Stimulated activated naive B cell treated with anti-CD40 and anti-IgM and Interleukin-4, amounts not matched to agents 10 μg/mL and 1 μg/mL and 100 μg/mL, for 72 hours (primary cell): ENCODE data around the gene PSTPIP1.
A peak's percentile ranks its signal among the peaks of the same experiment; 100 is the strongest.

Source experiments
- ATAC-seq, 2 donors: fragments of 150-1000 bp; cut with Tn5 transposase; replicated peaks; 2 replicates each; pipeline ENCODE4 v1.10.0; 2021; ENCODE audit warnings: moderate library complexity in 1 of 2
- DNase-seq: peaks from one replicate; pipeline ENCODE4 v3.0.0; 2021
- H3K27ac Mint-ChIP-seq: one replicate; pipeline ENCODE4 v1.8.0; 2022; ENCODE audit warnings: mild to moderate bottlenecking, mixed read lengths
- H3K27me3 Mint-ChIP-seq, 2 donors: one replicate each; pipeline ENCODE4 v1.8.0; 2022; ENCODE audit warnings: mixed read lengths in 2 of 2
- H3K36me3 Mint-ChIP-seq, 2 donors: one replicate each; pipeline ENCODE4 v1.8.0; 2022; ENCODE audit warnings: mixed read lengths in 2 of 2, mild to moderate bottlenecking in 1 of 2
- H3K4me1 Mint-ChIP-seq, 2 donors: one replicate each; pipeline ENCODE4 v1.8.0; 2022; ENCODE audit warnings: mixed read lengths in 2 of 2, mild to moderate bottlenecking in 1 of 2
- H3K4me3 Mint-ChIP-seq, 2 donors: one replicate each; pipeline ENCODE4 v1.8.0; 2022; ENCODE audit warnings: mild to moderate bottlenecking in 2 of 2, mixed read lengths in 2 of 2, moderate library complexity in 1 of 2
- H3K9me3 Mint-ChIP-seq, 2 donors: one replicate each; pipeline ENCODE4 v1.8.0; 2022; ENCODE audit warnings: mixed read lengths in 2 of 2, mild to moderate bottlenecking in 1 of 2

PSTPIP1 gene

GRCh38 chr15:77071305-77072223 is 76.6 kb downstream of the PSTPIP1 start:
- Mint-ChIP-seq H3K27ac (peak overlapping the region; percentile 88), H3K4me1 (peaks cover 35 to 53% of the 10 kb centered on the region in 2 donors), H3K4me3 (peak overlapping the region; percentile 79 to 81), H3K9me3 (peaks cover under 1 to 4% of the 10 kb centered on the region in 2 donors), H3K27me3 (no peaks in the 10 kb centered on the region), H3K36me3 (peaks cover 5 to 14% of the 10 kb centered on the region in 2 donors)
- no peak for ATAC-seq
- no peak for DNase-seq

GRCh38 chr15:77074350-77074749 is 79.4 kb downstream of the PSTPIP1 start:
- no peaks in the 10 kb centered on the region for H3K27me3 Mint-ChIP-seq
- H3K9me3 Mint-ChIP-seq = no peaks in the 10 kb centered on the region
- no peak overlapping the region for H3K4me3 Mint-ChIP-seq
- no peak for ATAC-seq
- H3K27ac Mint-ChIP-seq = no peak overlapping the region
- peaks cover 18 to 26% of the 10 kb centered on the region in 2 donors for H3K4me1 Mint-ChIP-seq
- no peak for DNase-seq
- peaks cover 2 to 5% of the 10 kb centered on the region in 2 donors for H3K36me3 Mint-ChIP-seq

GRCh38 chr15:77075528-77075927 is 80.6 kb downstream of the PSTPIP1 start:
- Mint-ChIP-seq H3K4me1 (peaks cover 12 to 19% of the 10 kb centered on the region in 2 donors), H3K4me3 (no peak overlapping the region), H3K36me3 (no peaks in the 10 kb centered on the region), H3K27ac (no peak overlapping the region), H3K27me3 (no peaks in the 10 kb centered on the region), H3K9me3 (no peaks in the 10 kb centered on the region)
- DNase-seq (no peak), ATAC-seq (no peak)

- Mint-ChIP-seq H3K27me3 (no peaks in the 10 kb centered on the region), H3K4me3 (no peak overlapping the region), H3K36me3 (no peaks in the 10 kb centered on the region), H3K4me1 (peaks cover 11 to 17% of the 10 kb centered on the region in 2 donors), H3K27ac (no peak overlapping the region), H3K9me3 (no peaks in the 10 kb centered on the region)
- ATAC-seq (no peak), DNase-seq (no peak)
Observed at GRCh38 chr15:77076323-77076915, 81.5 kb downstream of the PSTPIP1 start.

- peak overlapping the region; percentile 33 to 40 for H3K4me3 Mint-ChIP-seq
- H3K27ac Mint-ChIP-seq = peak overlapping the region; percentile 63
- no peak for DNase-seq
- no peaks in the 10 kb centered on the region for H3K36me3 Mint-ChIP-seq
- peaks cover 42 to 51% of the 10 kb centered on the region in 2 donors for H3K4me1 Mint-ChIP-seq
- ATAC-seq = peak; percentile 50 to 62
- peaks cover 3 to 4% of the 10 kb centered on the region in 2 donors for H3K9me3 Mint-ChIP-seq
- H3K27me3 Mint-ChIP-seq = no peaks in the 10 kb centered on the region
Observed at GRCh38 chr15:77081971-77082370, 87.0 kb downstream of the PSTPIP1 start.

GRCh38 chr15:77083381-77084160 is 88.6 kb downstream of the PSTPIP1 start:
- H3K9me3 Mint-ChIP-seq = peaks cover 3 to 4% of the 10 kb centered on the region in 2 donors
- peak; percentile 70 for DNase-seq
- H3K27me3 Mint-ChIP-seq = no peaks in the 10 kb centered on the region
- peak; percentile 87 to 89 for ATAC-seq
- peaks cover 42 to 56% of the 10 kb centered on the region in 2 donors for H3K4me1 Mint-ChIP-seq
- no peaks in the 10 kb centered on the region for H3K36me3 Mint-ChIP-seq
- peak overlapping the region; percentile 72 to 76 for H3K4me3 Mint-ChIP-seq
- peak overlapping the region; percentile 89 for H3K27ac Mint-ChIP-seq

GRCh38 chr15:77084436-77084835 is 89.5 kb downstream of the PSTPIP1 start:
- peak overlapping the region; percentile 70 for H3K27ac Mint-ChIP-seq
- H3K4me1 Mint-ChIP-seq = peaks cover 42 to 56% of the 10 kb centered on the region in 2 donors
- peak; percentile 16 to 26 for ATAC-seq
- H3K9me3 Mint-ChIP-seq = peaks cover 3 to 4% of the 10 kb centered on the region in 2 donors
- no peak overlapping the region for H3K4me3 Mint-ChIP-seq
- no peak for DNase-seq
- no peaks in the 10 kb centered on the region for H3K27me3 Mint-ChIP-seq
- no peaks in the 10 kb centered on the region for H3K36me3 Mint-ChIP-seq

GRCh38 chr15:77085297-77085696 is 90.4 kb downstream of the PSTPIP1 start:
- Mint-ChIP-seq H3K27me3 (no peaks in the 10 kb centered on the region), H3K36me3 (no peaks in the 10 kb centered on the region), H3K9me3 (peaks cover 3 to 4% of the 10 kb centered on the region in 2 donors), H3K27ac (peak overlapping the region; percentile 65), H3K4me3 (no peak overlapping the region), H3K4me1 (peaks cover 42 to 56% of the 10 kb centered on the region in 2 donors)
- ATAC-seq = peak; percentile 41 to 56
- no peak for DNase-seq
